ENCODE measurements around the gene AIFM3. TPM values are rescaled to one million over a fixed set of nuclear protein-coding genes. Genes with fewer than 3 reads are reported as not detected.
A peak's percentile ranks its signal among the peaks of the same experiment; 100 is the strongest.
"Not testable (repeated sequence)": the region's sequence is repeated elsewhere in the genome, so short reads cannot be mapped to it uniquely, and the experiment has no call there.

Gene AIFM3, protein sequence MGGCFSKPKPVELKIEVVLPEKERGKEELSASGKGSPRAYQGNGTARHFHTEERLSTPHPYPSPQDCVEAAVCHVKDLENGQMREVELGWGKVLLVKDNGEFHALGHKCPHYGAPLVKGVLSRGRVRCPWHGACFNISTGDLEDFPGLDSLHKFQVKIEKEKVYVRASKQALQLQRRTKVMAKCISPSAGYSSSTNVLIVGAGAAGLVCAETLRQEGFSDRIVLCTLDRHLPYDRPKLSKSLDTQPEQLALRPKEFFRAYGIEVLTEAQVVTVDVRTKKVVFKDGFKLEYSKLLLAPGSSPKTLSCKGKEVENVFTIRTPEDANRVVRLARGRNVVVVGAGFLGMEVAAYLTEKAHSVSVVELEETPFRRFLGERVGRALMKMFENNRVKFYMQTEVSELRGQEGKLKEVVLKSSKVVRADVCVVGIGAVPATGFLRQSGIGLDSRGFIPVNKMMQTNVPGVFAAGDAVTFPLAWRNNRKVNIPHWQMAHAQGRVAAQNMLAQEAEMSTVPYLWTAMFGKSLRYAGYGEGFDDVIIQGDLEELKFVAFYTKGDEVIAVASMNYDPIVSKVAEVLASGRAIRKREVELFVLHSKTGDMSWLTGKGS
- under 1 TPM in 1 of 2 experiments, not detected in 1; 0.14 TPM for total RNA-seq

GRCh38 chr22:20966883-20967696, at the start of gene AIFM3:
Gene AIFM3, plus strand, starts transcription at chr22:20967255. Its CDS starts 690 bp downstream, at chr22:20967945.
- peaks cover 8% of the 10 kb centered on the region for H3K4me1 Mint-ChIP-seq
- no peak within 1 kb of the TSS for H3K27ac Mint-ChIP-seq
- H3K9me3 Mint-ChIP-seq: no peaks in the 10 kb centered on the region
- no peak within 1 kb of the TSS for H3K4me3 Mint-ChIP-seq
- H3K27me3 Mint-ChIP-seq: peaks cover 12% of the 10 kb centered on the region
- DNase-seq: no peak
- no peaks in the 10 kb centered on the region for H3K36me3 Mint-ChIP-seq

- H3K4me3 Mint-ChIP-seq: peak overlapping the region; percentile 98
- no peak for DNase-seq
- no peaks in the 10 kb centered on the region for H3K27me3 Mint-ChIP-seq
- H3K9me3 Mint-ChIP-seq: no peaks in the 10 kb centered on the region
- peaks cover 35% of the 10 kb centered on the region for H3K4me1 Mint-ChIP-seq
- H3K36me3 Mint-ChIP-seq: peaks cover 37% of the 10 kb centered on the region
- peak overlapping the region; percentile 89 for H3K27ac Mint-ChIP-seq
These were observed 48.3 kb upstream of the AIFM3 start for GRCh38 chr22:20918663-20919218.

DNA sequence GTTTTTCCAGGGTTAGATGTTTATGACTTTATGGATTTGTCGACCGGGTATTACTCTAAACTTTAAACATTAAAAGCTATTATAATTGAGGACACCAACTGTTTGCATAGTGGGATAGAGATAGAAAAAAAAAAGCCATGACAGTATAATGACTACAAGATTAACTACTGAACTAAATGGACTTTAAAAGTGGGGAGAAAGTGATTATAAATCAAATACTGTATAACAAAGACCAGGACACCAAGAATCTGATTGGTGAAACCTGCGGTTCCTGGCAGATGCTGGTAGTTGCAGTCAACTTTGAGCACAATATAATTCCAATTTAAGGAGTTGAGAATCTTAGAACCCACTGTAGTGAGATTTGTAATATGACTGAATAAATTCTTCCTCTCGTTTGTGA, 47.3 kb upstream of the AIFM3 start:
- peaks cover 40% of the 10 kb centered on the region for H3K36me3 Mint-ChIP-seq

DNA sequence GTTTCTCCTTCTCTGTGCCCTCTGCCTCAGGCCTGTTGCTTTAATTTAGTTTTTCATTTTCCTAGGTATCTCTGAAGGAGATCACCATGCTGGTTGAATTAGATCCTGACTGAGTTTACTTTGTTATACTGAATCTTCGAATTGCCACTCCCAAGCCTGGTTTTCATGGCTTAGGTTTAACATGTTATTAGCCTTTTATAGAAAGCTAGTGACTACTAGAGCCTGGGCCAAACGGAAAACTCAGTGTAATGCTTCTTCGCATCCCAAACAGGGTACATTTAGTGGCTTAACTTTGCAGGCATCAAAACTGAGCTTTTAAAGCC, 46.2 kb upstream of the AIFM3 start:
- DNase-seq: no peak
- no peaks in the 10 kb centered on the region for H3K27me3 Mint-ChIP-seq
- H3K36me3 Mint-ChIP-seq: peaks cover 44% of the 10 kb centered on the region
- peaks cover 44% of the 10 kb centered on the region for H3K4me1 Mint-ChIP-seq
- H3K4me3 Mint-ChIP-seq: peak overlapping the region; percentile 98
- no peaks in the 10 kb centered on the region for H3K9me3 Mint-ChIP-seq
- H3K27ac Mint-ChIP-seq: no peak overlapping the region

More for the DNA sequence above, 47.3 kb upstream of the AIFM3 start:
- Mint-ChIP-seq H3K9me3 (no peaks in the 10 kb centered on the region), H3K27ac (no peak overlapping the region), H3K4me1 (peaks cover 38% of the 10 kb centered on the region), H3K27me3 (no peaks in the 10 kb centered on the region), H3K4me3 (peak overlapping the region; percentile 98)
- no peak for DNase-seq

- Mint-ChIP-seq H3K27me3 (no peaks in the 10 kb centered on the region), H3K4me3 (peak overlapping the region; percentile 29), H3K36me3 (peaks cover 49% of the 10 kb centered on the region), H3K9me3 (no peaks in the 10 kb centered on the region), H3K27ac (no peak overlapping the region), H3K4me1 (peaks cover 46% of the 10 kb centered on the region)
- no peak for DNase-seq
These were observed 44.8 kb upstream of the AIFM3 start for GRCh38 chr22:20922141-20922751.

DNA sequence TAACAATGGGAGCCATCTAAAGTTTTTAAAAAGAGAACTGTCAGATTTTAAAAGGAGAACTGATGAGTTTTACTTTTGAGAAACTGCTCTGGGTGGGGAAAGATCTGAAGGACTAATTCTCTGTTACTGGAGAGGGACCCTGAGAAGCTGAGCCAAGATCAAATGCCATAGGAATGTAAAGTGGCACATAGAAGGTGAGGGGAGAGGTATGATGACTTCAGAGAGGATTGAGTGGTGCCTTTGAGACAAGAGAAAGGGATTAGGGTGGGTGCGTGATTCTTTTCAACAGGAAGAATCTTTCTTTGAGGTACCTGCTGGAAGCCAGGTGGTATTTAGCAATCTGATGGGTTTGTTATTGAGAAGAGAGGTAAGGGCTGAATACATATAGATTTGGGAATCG, 40.8 kb upstream of the AIFM3 start:
- Mint-ChIP-seq H3K27me3 (no peaks in the 10 kb centered on the region), H3K4me1 (peaks cover 44% of the 10 kb centered on the region), H3K4me3 (no peak overlapping the region), H3K36me3 (peaks cover 37% of the 10 kb centered on the region), H3K9me3 (peaks cover 1% of the 10 kb centered on the region), H3K27ac (peak overlapping the region; percentile 10)
- no peak for DNase-seq

DNA sequence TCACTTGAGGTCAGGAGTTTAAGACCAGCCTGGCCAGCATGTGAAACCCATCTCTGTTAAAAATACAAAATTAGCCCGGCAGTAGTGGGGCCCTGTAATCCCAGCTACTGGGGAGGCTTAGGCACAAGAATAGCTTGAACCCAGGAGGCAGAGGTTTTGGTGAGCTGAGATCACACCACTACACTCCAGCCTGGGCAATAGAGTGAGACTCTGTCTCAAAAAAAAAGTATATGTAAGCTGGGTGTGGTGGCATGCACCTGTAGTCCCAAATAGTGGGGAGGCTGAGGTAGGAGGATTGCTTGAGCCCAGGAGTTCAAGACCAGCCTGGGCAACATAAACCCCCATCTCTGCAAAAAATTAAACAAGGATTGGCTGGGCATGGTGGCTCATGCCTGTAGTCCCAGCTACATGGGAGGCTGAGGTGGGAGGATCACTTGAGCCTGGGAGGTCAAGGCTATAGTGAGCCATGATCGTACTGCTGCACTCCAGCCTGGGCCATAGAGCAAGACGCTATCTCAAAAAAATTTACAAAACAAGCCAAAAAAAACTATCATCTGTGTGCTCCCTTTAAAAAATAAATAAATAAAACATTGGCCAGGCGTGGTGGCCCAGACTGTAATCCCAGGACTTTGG, 39.0 kb upstream of the AIFM3 start:
- Mint-ChIP-seq H3K4me1 (peaks cover 40% of the 10 kb centered on the region), H3K9me3 (peaks cover 1% of the 10 kb centered on the region), H3K4me3 (no peak overlapping the region), H3K27me3 (no peaks in the 10 kb centered on the region), H3K36me3 (peaks cover 34% of the 10 kb centered on the region), H3K27ac (no peak overlapping the region)
- DNase-seq: no peak

DNA sequence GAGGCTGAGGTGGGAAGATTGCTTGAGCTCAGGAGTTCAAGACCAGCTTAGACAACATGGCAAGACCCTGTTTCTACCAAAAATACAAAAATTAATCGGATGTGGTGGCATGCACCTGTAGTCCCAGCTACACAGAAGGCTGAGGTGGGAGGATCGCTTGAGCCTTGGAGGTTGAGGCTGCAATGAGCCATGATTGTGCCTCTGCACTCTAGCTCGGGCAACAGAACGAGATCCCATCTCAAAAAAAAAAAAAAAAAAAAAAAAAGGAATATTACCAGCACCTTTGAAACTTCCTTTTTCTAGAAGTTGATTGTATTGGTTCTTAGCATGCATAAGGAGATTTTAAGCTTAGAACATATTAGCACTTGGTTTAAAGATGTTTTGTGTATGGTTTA, 38.5 kb upstream of the AIFM3 start:
- Mint-ChIP-seq H3K4me1 (peaks cover 42% of the 10 kb centered on the region), H3K27ac (no peak overlapping the region), H3K4me3 (no peak overlapping the region), H3K36me3 (peaks cover 34% of the 10 kb centered on the region), H3K9me3 (peaks cover 1% of the 10 kb centered on the region), H3K27me3 (no peaks in the 10 kb centered on the region)
- no peak for DNase-seq

DNA sequence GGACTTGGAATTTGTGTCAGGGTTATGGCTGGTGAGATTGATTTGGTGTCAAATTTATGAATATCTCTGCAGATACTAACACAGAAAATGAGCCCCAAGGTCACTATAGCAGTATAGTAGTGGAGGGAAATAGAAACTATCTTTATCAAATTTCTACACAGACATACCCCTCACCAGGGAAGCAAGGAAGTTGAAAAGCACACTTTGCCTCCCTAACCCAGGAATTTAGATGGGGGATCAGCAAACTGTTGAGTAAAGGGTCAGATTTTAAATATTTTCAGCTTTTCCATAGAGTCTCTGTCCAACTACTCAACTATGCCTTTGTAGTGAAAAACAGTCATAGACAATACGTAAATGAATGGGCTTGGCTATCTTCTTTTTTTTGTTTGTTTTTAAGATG, 37.1 kb upstream of the AIFM3 start:
- Mint-ChIP-seq H3K9me3 (peaks cover 1% of the 10 kb centered on the region), H3K36me3 (peaks cover 41% of the 10 kb centered on the region), H3K4me3 (no peak overlapping the region), H3K4me1 (peaks cover 49% of the 10 kb centered on the region), H3K27ac (no peak overlapping the region), H3K27me3 (no peaks in the 10 kb centered on the region)
- no peak for DNase-seq

- H3K36me3 Mint-ChIP-seq: peaks cover 43% of the 10 kb centered on the region
- not testable (repeated sequence) for H3K27ac Mint-ChIP-seq, H3K9me3 Mint-ChIP-seq, H3K4me3 Mint-ChIP-seq, DNase-seq, H3K27me3 Mint-ChIP-seq
- peaks cover 49% of the 10 kb centered on the region for H3K4me1 Mint-ChIP-seq
These were observed 36.6 kb upstream of the AIFM3 start for GRCh38 chr22:20930435-20930834.

DNA sequence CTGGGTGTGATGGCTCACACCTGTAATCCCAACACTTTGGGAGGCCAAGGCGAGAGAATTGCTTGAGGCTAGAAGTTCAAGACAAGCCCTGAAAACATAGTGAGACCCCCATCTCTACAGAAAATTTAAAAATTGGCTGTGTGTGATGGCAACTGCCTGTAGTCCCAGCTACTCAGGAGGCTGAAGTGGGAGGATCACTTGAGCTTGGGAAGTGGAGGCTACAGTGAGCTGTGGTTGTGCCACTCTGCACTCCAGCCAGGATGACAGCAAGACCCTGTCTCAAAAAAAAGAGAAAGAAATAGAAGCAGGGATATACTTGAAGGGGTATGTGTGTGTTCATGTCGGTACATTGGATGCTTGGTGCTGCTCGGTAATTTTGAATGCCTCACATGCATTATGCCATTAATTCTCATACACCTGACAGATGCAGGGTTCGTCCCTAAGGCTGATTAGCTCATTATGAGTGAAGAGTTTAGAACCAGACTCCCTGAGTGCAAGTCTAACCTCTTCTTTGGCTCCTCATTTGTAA, 35.9 kb upstream of the AIFM3 start:
- Mint-ChIP-seq H3K4me3 (no peak overlapping the region), H3K9me3 (peaks cover 1% of the 10 kb centered on the region), H3K36me3 (peaks cover 44% of the 10 kb centered on the region), H3K27me3 (no peaks in the 10 kb centered on the region), H3K27ac (no peak overlapping the region), H3K4me1 (peaks cover 47% of the 10 kb centered on the region)
- no peak for DNase-seq

GRCh38 chr22:20933910-20934309, 33.1 kb upstream of the AIFM3 start:
- DNase-seq: no peak
- Mint-ChIP-seq H3K4me1 (peaks cover 62% of the 10 kb centered on the region), H3K27ac (no peak overlapping the region), H3K36me3 (peaks cover 50% of the 10 kb centered on the region), H3K27me3 (no peaks in the 10 kb centered on the region), H3K9me3 (no peaks in the 10 kb centered on the region), H3K4me3 (no peak overlapping the region)

GRCh38 chr22:20935049-20935448, 32.0 kb upstream of the AIFM3 start:
- not testable (repeated sequence) for DNase-seq, H3K4me3 Mint-ChIP-seq, H3K9me3 Mint-ChIP-seq, H3K27ac Mint-ChIP-seq, H3K27me3 Mint-ChIP-seq
- peaks cover 65% of the 10 kb centered on the region for H3K4me1 Mint-ChIP-seq
- peaks cover 47% of the 10 kb centered on the region for H3K36me3 Mint-ChIP-seq

Measured in activated naive CD8-positive, alpha-beta T cell treated with anti-CD3 and anti-CD28 coated beads for 36 hours (primary cell).